ENCODE data around the gene UBE4A. TPM values are rescaled to one million over a fixed set of nuclear protein-coding genes. Genes with fewer than 3 reads are reported as not detected.

Gene UBE4A
- total RNA-seq, 1 donor from 2014 or later: 16.1 TPM

DNA sequence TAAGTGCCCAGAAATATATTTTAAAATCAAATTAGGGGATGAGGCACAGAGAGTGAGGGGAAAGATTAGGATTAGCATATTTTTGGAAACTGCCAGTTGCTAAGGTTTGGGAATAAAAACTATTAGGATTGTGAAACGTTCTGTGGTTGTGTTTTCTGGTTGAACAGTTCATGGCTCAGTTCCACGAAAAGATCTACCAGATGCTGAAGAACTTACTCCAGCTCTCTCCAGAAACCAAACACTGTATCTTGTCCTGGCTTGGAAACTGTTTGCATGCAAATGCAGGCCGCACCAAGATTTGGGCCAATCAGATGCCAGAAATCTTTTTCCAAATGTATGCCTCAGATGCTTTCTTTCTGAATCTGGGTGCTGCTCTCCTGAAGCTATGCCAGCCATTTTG lies 15.3 kb downstream of the UBE4A start:
- no peak overlapping the region for H3K4me3 ChIP-seq (ENCODE audit: low read depth, low read length)
- TF ChIP-seq, protein P1, sequence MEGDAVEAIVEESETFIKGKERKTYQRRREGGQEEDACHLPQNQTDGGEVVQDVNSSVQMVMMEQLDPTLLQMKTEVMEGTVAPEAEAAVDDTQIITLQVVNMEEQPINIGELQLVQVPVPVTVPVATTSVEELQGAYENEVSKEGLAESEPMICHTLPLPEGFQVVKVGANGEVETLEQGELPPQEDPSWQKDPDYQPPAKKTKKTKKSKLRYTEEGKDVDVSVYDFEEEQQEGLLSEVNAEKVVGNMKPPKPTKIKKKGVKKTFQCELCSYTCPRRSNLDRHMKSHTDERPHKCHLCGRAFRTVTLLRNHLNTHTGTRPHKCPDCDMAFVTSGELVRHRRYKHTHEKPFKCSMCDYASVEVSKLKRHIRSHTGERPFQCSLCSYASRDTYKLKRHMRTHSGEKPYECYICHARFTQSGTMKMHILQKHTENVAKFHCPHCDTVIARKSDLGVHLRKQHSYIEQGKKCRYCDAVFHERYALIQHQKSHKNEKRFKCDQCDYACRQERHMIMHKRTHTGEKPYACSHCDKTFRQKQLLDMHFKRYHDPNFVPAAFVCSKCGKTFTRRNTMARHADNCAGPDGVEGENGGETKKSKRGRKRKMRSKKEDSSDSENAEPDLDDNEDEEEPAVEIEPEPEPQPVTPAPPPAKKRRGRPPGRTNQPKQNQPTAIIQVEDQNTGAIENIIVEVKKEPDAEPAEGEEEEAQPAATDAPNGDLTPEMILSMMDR (IDR thresholded peaks at IDR 0.05; ENCODE audit: insufficient read depth, low read length, severe bottlenecking): no peak
- DNase-seq (ENCODE audit: low read depth): no peak
- no peaks in the 10 kb centered on the region for H3K27me3 ChIP-seq (ENCODE audit: control insufficient read depth, insufficient read depth, low read length)
- no peak for FAIRE-seq
- peaks cover 16% of the 10 kb centered on the region for H3K36me3 ChIP-seq (ENCODE audit: control insufficient read depth, insufficient read depth, low read length)

DNA sequence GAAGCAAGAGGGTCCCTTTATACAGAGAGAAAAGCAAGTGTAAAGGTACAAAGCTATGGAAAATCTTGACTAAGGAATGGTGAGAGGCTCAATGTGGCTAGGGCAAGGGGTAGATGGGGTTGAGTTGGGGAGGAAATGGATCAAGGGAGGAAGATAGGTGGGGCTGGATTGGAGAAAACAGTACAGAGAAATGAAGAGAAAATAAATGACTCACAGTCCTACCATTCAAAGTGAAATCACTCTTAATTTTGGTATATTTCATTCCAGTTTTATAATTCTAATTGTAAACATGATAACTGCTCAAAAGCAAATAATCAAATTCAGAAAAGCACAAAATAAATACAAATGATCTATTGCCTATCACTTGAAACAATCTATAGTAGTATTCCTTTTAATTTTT lies 16.6 kb downstream of the UBE4A start:
- Histone ChIP-seq H3K27me3 (ENCODE audit: control insufficient read depth, insufficient read depth, low read length) (no peaks in the 10 kb centered on the region), H3K4me3 (ENCODE audit: low read depth, low read length) (no peak overlapping the region), H3K36me3 (ENCODE audit: control insufficient read depth, insufficient read depth, low read length) (peaks cover 16% of the 10 kb centered on the region)
- DNase-seq (ENCODE audit: low read depth): no peak
- no peak for FAIRE-seq
- TF ChIP-seq, protein P1 (IDR thresholded peaks at IDR 0.05; ENCODE audit: insufficient read depth, low read length, severe bottlenecking): no peak

DNA sequence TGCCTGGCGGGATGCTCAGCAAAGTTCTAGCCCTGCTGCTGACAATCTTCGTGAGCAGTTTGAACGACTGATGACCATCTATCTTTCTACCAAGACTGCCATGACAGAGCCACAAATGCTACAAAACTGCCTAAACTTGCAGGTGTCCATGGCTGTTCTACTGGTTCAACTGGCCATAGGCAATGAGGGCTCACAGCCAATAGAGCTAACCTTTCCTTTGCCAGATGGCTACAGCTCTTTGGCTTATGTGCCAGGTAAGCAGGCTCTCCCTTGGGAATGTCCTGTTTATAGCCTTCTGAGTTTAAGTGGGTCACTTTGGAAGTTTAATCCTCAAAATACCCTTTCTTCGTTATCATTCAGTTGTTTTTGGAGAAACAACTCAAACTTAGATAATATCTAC lies 20.1 kb downstream of the UBE4A start:
- no peak overlapping the region for H3K4me3 ChIP-seq (ENCODE audit: low read depth, low read length)
- TF ChIP-seq, protein P1 (IDR thresholded peaks at IDR 0.05; ENCODE audit: insufficient read depth, low read length, severe bottlenecking): no peak
- FAIRE-seq (no peak), DNase-seq (ENCODE audit: low read depth) (no peak)
- H3K27me3 ChIP-seq (ENCODE audit: control insufficient read depth, insufficient read depth, low read length): no peaks in the 10 kb centered on the region
- peaks cover 16% of the 10 kb centered on the region for H3K36me3 ChIP-seq (ENCODE audit: control insufficient read depth, insufficient read depth, low read length)

DNA sequence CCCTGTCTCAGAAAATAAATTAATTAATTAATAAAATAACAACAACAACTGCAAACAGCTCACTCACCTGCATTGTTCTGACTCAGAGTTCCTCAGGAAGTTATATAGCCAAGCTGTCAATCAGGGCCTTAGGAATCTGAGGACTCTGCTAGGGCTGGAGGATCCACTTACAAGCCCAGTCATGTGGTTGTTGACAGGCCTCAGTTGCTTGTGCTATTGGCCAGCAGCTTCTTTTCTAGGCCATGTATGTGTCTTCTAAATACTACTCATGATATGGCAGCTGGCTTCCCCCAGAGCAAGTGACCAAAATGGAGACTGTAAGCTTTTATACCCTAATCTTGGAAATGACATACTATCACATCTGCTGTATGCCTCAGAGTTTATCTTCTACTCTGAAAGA lies 21.2 kb downstream of the UBE4A start:
- DNase-seq (ENCODE audit: low read depth): peak; percentile 88

DNA sequence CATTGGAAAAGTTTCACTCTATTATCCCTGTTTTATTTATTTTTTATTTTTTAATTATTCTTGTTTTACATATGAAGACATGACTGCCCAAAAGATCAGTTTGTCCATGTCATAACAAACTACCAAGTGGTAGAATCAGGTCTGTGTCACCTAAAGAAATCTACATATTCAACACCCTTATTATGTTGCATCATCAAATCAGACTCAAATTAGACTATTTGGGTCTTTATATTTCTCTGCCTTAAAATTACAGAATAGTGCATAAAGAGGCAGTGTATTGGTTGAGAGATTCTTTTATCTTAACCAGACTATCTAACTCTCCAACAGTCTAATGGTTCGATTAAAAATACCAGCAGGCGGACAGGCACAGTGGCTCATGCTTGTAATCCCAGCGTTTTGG lies 23.6 kb downstream of the UBE4A start:
- peaks cover 15% of the 10 kb centered on the region for H3K36me3 ChIP-seq (ENCODE audit: control insufficient read depth, insufficient read depth, low read length)
- TF ChIP-seq, protein P1 (IDR thresholded peaks at IDR 0.05; ENCODE audit: insufficient read depth, low read length, severe bottlenecking): no peak
- DNase-seq (ENCODE audit: low read depth) (no peak), FAIRE-seq (no peak)
- H3K27me3 ChIP-seq (ENCODE audit: control insufficient read depth, insufficient read depth, low read length): no peaks in the 10 kb centered on the region
- H3K4me3 ChIP-seq (ENCODE audit: low read depth, low read length): no peak overlapping the region

More for the DNA sequence above, 21.2 kb downstream of the UBE4A start:
- Histone ChIP-seq H3K36me3 (ENCODE audit: control insufficient read depth, insufficient read depth, low read length) (peaks cover 17% of the 10 kb centered on the region), H3K4me3 (ENCODE audit: low read depth, low read length) (no peak overlapping the region), H3K27me3 (ENCODE audit: control insufficient read depth, insufficient read depth, low read length) (no peaks in the 10 kb centered on the region)
- no peak for FAIRE-seq
- TF ChIP-seq, protein P1 (IDR thresholded peaks at IDR 0.05; ENCODE audit: insufficient read depth, low read length, severe bottlenecking): no peak

DNA sequence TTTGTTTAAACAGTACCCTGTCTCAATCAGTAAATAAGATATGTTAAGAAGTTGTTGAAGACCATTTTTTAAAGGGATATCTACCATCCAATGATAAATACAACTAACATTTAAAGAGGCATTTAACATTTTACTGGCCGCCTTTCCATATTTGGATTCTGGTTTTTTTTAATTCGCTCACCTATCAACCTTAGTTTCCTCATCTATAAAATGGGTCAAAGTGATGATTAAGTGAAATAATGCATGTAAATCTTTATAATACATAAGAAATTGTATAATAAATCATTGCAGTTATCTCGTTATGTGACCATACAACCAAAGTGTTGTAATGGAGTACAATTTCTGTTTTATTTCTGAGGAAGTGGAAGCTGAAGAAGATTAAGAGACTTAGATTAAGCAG lies 24.3 kb downstream of the UBE4A start:
- no peaks in the 10 kb centered on the region for H3K27me3 ChIP-seq (ENCODE audit: control insufficient read depth, insufficient read depth, low read length)
- no peak overlapping the region for H3K4me3 ChIP-seq (ENCODE audit: low read depth, low read length)
- FAIRE-seq (no peak), DNase-seq (ENCODE audit: low read depth) (no peak)
- TF ChIP-seq, protein P1 (IDR thresholded peaks at IDR 0.05; ENCODE audit: insufficient read depth, low read length, severe bottlenecking): no peak
- peaks cover 15% of the 10 kb centered on the region for H3K36me3 ChIP-seq (ENCODE audit: control insufficient read depth, insufficient read depth, low read length)
